Esophagus squamous epithelium (tissue), 5 donors: ENCODE data around the gene KIRREL1. TPM values are rescaled to one million over a fixed set of nuclear protein-coding genes. Genes with fewer than 3 reads are reported as not detected.

Experiments used
- DNase-seq: peaks from one replicate; lab custom pipeline; 2025; lab: John Stamatoyannopoulos, UW
- H3K27ac ChIP-seq, 4 donors: fragments of 200-600 bp; sonication (generic); one replicate each; pipeline ENCODE4 v1.5.1; 2016 to 2019; ENCODE audit warnings: mild to moderate bottlenecking in 1 of 4
- H3K27me3 ChIP-seq, 4 donors: fragments of 200-600 bp; sonication (generic); 1 replicate in 3 of 4; 2 replicates in 1 of 4; pipeline versions ENCODE4 v1.5.1 to v1.6.0; 2017 to 2021; ENCODE audit warnings: antibody characterized with exemption in 1 of 4
- H3K36me3 ChIP-seq, 3 donors: fragments of 200-600 bp; sonication (generic); one replicate each; pipeline ENCODE4 v1.5.1; 2016 to 2019
- H3K4me1 ChIP-seq, 3 donors: fragments of 200-600 bp; sonication (generic); one replicate each; pipeline ENCODE4 v1.5.1; 2017 to 2019
- H3K4me3 ChIP-seq, 4 donors: fragments of 200-600 bp; sonication (generic); 1 replicate in 3 of 4; 2 replicates in 1 of 4; pipeline ENCODE4 v1.5.1; 2016 to 2019; ENCODE audit warnings: mild to moderate bottlenecking in 2 of 4, moderate library complexity in 1 of 4
- H3K9me3 ChIP-seq, 3 donors: fragments of 200-600 bp; sonication (generic); one replicate each; pipeline ENCODE4 v1.5.1; 2016 to 2019
- POLR2A ChIP-seq, 4 donors: fragments of 450-650 bp; IDR thresholded peaks; one replicate each; pipeline ENCODE4 v1.6.1; 2017; ENCODE audit warnings: antibody characterized with exemption in 4 of 4, mild to moderate bottlenecking in 4 of 4, moderate library complexity in 3 of 4
- WGBS, 2 donors: methylation state at CpG; one replicate each; pipeline ENCODE4 v1.1.5; 2018; 5-methylcytosine and 5-hydroxymethylcytosine counted together
- intact Hi-C: fragments of 100-400 bp; cut with DNase I; formaldehyde crosslinking; loops from one replicate; pipeline ENCODE4 v1.15.0; 2022
- total RNA-seq, 4 donors: library from RNA; depleted of rRNA; stranded (reverse); fragments of >200 nt; gene quantifications; one replicate each; pipeline ENCODE4 v1.1.0, GENCODE V29; 2016
- TF ChIP-seq, protein P1 (sequence below), 6 experiments: fragments of 450-650 bp in 4 of 6; fragments of 200-600 bp in 2 of 6; sonication (generic) in 2 of 6; IDR thresholded peaks; one replicate each; pipeline ENCODE4 v1.5.1; 2016 to 2019; ENCODE audit warnings: antibody characterized with exemption in 6 of 6, mild to moderate bottlenecking in 4 of 6, moderate library complexity in 4 of 6
- donor health status: DM: yes; HTN: yes; CAD: no.

Gene KIRREL1
- 10 to 100 TPM in 3 of 4 donors, 1 to 10 TPM in 1; 3.6 to 18.9 (median 15.2) TPM for total RNA-seq

DNA sequence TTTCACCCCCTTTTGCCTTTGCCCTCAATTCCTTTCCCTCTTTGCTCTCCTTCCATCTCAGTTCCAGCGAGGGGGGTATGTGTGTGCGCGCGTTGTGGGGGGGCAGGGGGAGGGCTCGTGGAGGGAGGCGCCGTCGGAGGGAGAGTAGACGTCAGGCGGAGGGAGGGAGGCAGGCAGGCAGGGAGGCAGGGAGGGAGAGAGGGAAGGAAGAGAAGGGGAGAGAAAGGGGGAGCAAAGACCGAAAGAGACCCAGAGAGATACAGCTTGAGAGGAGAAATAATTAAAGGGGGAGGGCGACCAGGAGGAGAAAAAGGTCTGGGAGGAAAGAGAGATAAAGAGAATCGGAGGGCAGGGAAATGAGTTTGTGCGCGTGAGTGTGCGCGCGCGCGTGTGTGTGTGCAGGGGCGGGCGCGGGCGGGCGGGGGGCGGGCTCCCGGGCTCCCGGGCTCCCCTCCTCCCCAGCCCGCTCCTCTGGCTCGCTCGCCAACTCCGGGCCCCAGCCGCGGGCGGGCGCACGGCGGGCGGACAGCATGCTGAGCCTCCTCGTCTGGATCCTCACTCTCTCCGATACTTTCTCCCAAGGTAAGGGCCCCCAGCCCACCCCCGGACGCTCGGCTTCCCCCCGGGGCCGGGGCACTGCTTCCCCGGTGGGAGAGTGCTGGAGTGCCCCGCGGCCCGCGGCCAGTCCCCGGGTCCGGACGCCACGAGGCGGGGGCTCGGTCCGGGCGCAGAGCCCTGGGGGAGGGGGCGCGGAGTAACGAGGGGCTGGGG is at the start of gene KIRREL1:
Gene KIRREL1, plus strand, starts transcription at position 499 of the 771 bp plus-strand sequence. Its CDS starts 32 bp downstream, at position 531.
- intact Hi-C loops = loop anchor here (5.0 kb wide), 1 partner anchor 94 kb away; no protein-coding TSS in a partner anchor
- 0% methylated on average over 22 to 31 of the region's 62 CpGs for WGBS, 2 donors
- DNase-seq = no peak
- Histone ChIP-seq H3K36me3 (no peaks in the 10 kb centered on the region), H3K27me3 (peaks cover 0 to 41% (median 0%) of the 10 kb centered on the region in 4 donors), H3K4me3 (peak within 1 kb of the TSS; percentile 58 to 82 (median 70)), H3K4me1 (peaks cover 4 to 65% (median 29%) of the 10 kb centered on the region in 3 donors), H3K27ac (peak within 1 kb of the TSS; percentile 81 to 93 (median 92)), H3K9me3 (no peaks in the 10 kb centered on the region)
- TF ChIP-seq POLR2A (IDR thresholded peaks at IDR 0.05) = peak in 2 of 4 donors; percentile 22 to 48
- TF ChIP-seq, protein P1, sequence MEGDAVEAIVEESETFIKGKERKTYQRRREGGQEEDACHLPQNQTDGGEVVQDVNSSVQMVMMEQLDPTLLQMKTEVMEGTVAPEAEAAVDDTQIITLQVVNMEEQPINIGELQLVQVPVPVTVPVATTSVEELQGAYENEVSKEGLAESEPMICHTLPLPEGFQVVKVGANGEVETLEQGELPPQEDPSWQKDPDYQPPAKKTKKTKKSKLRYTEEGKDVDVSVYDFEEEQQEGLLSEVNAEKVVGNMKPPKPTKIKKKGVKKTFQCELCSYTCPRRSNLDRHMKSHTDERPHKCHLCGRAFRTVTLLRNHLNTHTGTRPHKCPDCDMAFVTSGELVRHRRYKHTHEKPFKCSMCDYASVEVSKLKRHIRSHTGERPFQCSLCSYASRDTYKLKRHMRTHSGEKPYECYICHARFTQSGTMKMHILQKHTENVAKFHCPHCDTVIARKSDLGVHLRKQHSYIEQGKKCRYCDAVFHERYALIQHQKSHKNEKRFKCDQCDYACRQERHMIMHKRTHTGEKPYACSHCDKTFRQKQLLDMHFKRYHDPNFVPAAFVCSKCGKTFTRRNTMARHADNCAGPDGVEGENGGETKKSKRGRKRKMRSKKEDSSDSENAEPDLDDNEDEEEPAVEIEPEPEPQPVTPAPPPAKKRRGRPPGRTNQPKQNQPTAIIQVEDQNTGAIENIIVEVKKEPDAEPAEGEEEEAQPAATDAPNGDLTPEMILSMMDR (IDR thresholded peaks at IDR 0.05) = no peak

GRCh38 chr1:157944663-157945280 is 48.7 kb upstream of the KIRREL1 start:
- WGBS, 2 donors = 58 to 62% methylated on average over 5 of the region's 5 CpGs
- Histone ChIP-seq H3K36me3 (no peaks in the 10 kb centered on the region), H3K27ac (no peak overlapping the region), H3K4me3 (no peak overlapping the region), H3K4me1 (no peaks in the 10 kb centered on the region), H3K9me3 (no peaks in the 10 kb centered on the region), H3K27me3 (peaks cover 0 to 12% (median 0%) of the 10 kb centered on the region in 4 donors)
- DNase-seq = no peak
- intact Hi-C loops = no loop called here
- TF ChIP-seq, protein P1 (IDR thresholded peaks at IDR 0.05) = no peak
- no peak for TF ChIP-seq POLR2A (IDR thresholded peaks at IDR 0.05)

- H3K27ac ChIP-seq = no peak overlapping the region
- H3K4me3 ChIP-seq = no peak overlapping the region
- H3K4me1 ChIP-seq = no peaks in the 10 kb centered on the region
- peaks cover 0 to 27% (median 0%) of the 10 kb centered on the region in 4 donors for H3K27me3 ChIP-seq
- 55 to 71% methylated on average over 4 to 5 of the region's 6 CpGs for WGBS, 2 donors
- no peak for DNase-seq
- intact Hi-C loops = no loop called here
- H3K36me3 ChIP-seq = no peaks in the 10 kb centered on the region
- H3K9me3 ChIP-seq = no peaks in the 10 kb centered on the region
- no peak for TF ChIP-seq POLR2A (IDR thresholded peaks at IDR 0.05)
- TF ChIP-seq, protein P1 (IDR thresholded peaks at IDR 0.05) = peak in 1 of 6 experiments; percentile 17
Measured at GRCh38 chr1:157948312-157949073, 45.0 kb upstream of the KIRREL1 start.

DNA sequence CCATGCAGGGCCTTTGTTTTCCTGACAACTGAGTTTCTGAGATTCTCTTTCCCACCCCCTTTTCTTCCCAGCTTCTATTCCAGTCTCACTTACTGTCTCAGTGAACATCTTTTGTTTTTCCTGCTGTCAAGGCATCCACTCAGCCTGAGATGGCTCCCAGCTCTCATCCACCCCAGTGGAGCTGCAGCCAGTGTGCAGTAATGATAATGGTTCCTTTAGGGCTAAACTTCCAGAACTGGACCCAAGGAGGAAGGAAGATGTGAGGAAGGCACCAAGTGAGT is 44.4 kb upstream of the KIRREL1 start:
- intact Hi-C loops = no loop called here
- no peaks in the 10 kb centered on the region for H3K36me3 ChIP-seq
- DNase-seq = no peak
- no peak overlapping the region for H3K27ac ChIP-seq
- no peak for TF ChIP-seq POLR2A (IDR thresholded peaks at IDR 0.05)
- TF ChIP-seq, protein P1 (IDR thresholded peaks at IDR 0.05) = no peak
- H3K4me3 ChIP-seq = no peak overlapping the region
- peaks cover 0 to 27% (median 0%) of the 10 kb centered on the region in 4 donors for H3K27me3 ChIP-seq
- H3K9me3 ChIP-seq = no peaks in the 10 kb centered on the region
- no peaks in the 10 kb centered on the region for H3K4me1 ChIP-seq
